ENCODE measurements around the gene CHCHD6. TPM values are rescaled to one million over a fixed set of nuclear protein-coding genes. Genes with fewer than 3 reads are reported as not detected.

Gene CHCHD6
- total and polyA plus RNA-seq, 2 donors (not counting 3 experiments of a cell fraction or from before 2014, with no cell fraction given), result 8.4 to 10.1 TPM

DNA sequence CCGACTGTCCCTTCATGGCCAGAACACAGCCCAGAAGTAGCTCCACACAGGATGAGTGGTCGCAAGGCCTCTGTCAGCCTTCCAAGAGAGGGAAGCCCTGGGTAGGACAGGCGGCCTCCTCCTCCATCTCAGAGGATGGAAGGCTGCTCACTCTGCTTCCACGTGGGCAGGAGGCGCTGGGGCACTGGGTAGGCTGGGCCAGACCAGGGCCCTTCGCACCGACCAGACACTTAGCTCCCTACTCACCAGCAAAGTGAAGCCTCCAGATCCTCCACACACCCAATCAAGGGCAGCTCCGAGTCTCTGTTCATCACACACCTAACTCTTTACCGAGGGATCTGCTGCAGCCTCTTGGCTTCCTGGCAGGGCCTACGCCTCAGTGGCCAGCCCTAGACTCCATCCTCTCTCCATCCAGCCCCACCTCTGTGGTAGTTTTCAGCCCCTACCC lies 254.6 kb downstream of the CHCHD6 start:
- Histone ChIP-seq H3K36me3 (ENCODE audit: control insufficient read depth in 2 of 2, extremely low read depth in 1 of 2, insufficient read depth in 2 of 2, low read length in 2 of 2) (no peaks in the 10 kb centered on the region), H3K79me2 (ENCODE audit: control insufficient read depth, insufficient read depth, low read length) (no peaks in the 10 kb centered on the region), H3K9me1 (replicated peaks; ENCODE audit: control insufficient read depth, extremely low read depth, insufficient read depth, low read length) (no peaks in the 10 kb centered on the region), H3K9ac (replicated peaks; ENCODE audit: extremely low read depth, insufficient read depth, low read length) (no peak overlapping the region), H3K4me1 (ENCODE audit: control insufficient read depth, extremely low read depth, insufficient read depth, low read length) (peaks cover 4% of the 10 kb centered on the region), H3K27ac (ENCODE audit: insufficient read depth, low read depth, low read length) (no peak overlapping the region), H3K4me3 (replicated peaks in 1 of 3; ENCODE audit: insufficient read depth in 1 of 3, low read depth in 1 of 3, low read length in 3 of 3) (no peak overlapping the region), H3K4me2 (ENCODE audit: insufficient read depth, low read length) (no peak overlapping the region), H3K9me3 (replicated peaks; ENCODE audit: control insufficient read depth, insufficient read depth, low read length) (no peaks in the 10 kb centered on the region), H3K27me3 (ENCODE audit: control insufficient read depth in 2 of 2, insufficient read depth in 2 of 2, low read length in 2 of 2) (no peaks in the 10 kb centered on the region), H2AFZ (ENCODE audit: low read depth, low read length) (no peak overlapping the region), H4K20me1 (replicated peaks; ENCODE audit: control insufficient read depth, extremely low read depth, insufficient read depth, low read length) (no peaks in the 10 kb centered on the region)
- no peak for TF ChIP-seq FOS (IDR thresholded peaks at IDR 0.05; ENCODE audit: borderline replicate concordance, insufficient read depth, low read length)
- TF ChIP-seq, protein P1, sequence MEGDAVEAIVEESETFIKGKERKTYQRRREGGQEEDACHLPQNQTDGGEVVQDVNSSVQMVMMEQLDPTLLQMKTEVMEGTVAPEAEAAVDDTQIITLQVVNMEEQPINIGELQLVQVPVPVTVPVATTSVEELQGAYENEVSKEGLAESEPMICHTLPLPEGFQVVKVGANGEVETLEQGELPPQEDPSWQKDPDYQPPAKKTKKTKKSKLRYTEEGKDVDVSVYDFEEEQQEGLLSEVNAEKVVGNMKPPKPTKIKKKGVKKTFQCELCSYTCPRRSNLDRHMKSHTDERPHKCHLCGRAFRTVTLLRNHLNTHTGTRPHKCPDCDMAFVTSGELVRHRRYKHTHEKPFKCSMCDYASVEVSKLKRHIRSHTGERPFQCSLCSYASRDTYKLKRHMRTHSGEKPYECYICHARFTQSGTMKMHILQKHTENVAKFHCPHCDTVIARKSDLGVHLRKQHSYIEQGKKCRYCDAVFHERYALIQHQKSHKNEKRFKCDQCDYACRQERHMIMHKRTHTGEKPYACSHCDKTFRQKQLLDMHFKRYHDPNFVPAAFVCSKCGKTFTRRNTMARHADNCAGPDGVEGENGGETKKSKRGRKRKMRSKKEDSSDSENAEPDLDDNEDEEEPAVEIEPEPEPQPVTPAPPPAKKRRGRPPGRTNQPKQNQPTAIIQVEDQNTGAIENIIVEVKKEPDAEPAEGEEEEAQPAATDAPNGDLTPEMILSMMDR (IDR thresholded peaks at IDR 0.05; ENCODE audit: extremely low read depth in 1 of 2, insufficient read depth in 1 of 2, low read depth in 1 of 2, low read length in 2 of 2), result no peak
- TF ChIP-seq MAX (IDR thresholded peaks at IDR 0.05; ENCODE audit: insufficient read depth, insufficient read length), result no peak
- TF ChIP-seq POLR2AphosphoS5 (IDR thresholded peaks at IDR 0.05; ENCODE audit: insufficient read depth, low read depth, low read length), result no peak
- TF ChIP-seq POLR2A (IDR thresholded peaks at IDR 0.05; ENCODE audit: low read depth, low read length), result no peak
- no peak for TF ChIP-seq GATA2 (IDR thresholded peaks at IDR 0.05; ENCODE audit: insufficient read depth, insufficient read length, low read depth, low read length)
- ChIA-PET CTCF (no interaction called here), POLR2A (no interaction called here)
- intact Hi-C loops (cut with micrococcal nuclease) (no loop called here), dilution Hi-C loops (cut with MboI; ENCODE audit: extremely low pct_ligation_motif_present, low sequenced_read_pairs) (no loop called here)
- DNase-seq (ENCODE audit: low read depth, low spot score), result no peak
- no TSS peak for BruUV-seq (replicated peaks)
- no peak for FAIRE-seq

Measured in endothelial cell of umbilical vein (primary cell).